ENCODE data around the gene TOX2. TPM values are rescaled to one million over a fixed set of nuclear protein-coding genes. Genes with fewer than 3 reads are reported as not detected.

TOX2 gene
- total and polyA plus RNA-seq, 9 donors: 0.69 to 5.6 (median 1.8) TPM

GRCh38 chr20:44016525-44016924 lies 101.9 kb downstream of the TOX2 start:
- H3K9me3 ChIP-seq: no peaks in the 10 kb centered on the region
- H3K27me3 ChIP-seq: no peaks in the 10 kb centered on the region
- H3K27ac ChIP-seq: no peak overlapping the region
- TF ChIP-seq POLR2A (IDR thresholded peaks at IDR 0.05): no peak
- no peaks in the 10 kb centered on the region for H3K36me3 ChIP-seq
- DNase-seq: no peak
- H3K4me3 ChIP-seq: no peak overlapping the region
- 67 to 75% (median 67%) methylated on average over 6 of the region's 6 CpGs for WGBS, 3 donors
- intact Hi-C loops (cut with DNase I): no loop called here
- peaks cover 3% of the 10 kb centered on the region for H3K4me1 ChIP-seq (ENCODE audit: insufficient read depth)

GRCh38 chr20:44017211-44017610 lies 102.6 kb downstream of the TOX2 start:
- intact Hi-C loops (cut with DNase I): no loop called here
- no peak for DNase-seq
- H3K27ac ChIP-seq: no peak overlapping the region
- TF ChIP-seq EP300 (IDR thresholded peaks at IDR 0.05) (no peak), CTCF (IDR thresholded peaks at IDR 0.05) (no peak), POLR2A (IDR thresholded peaks at IDR 0.05) (no peak)
- H3K9me3 ChIP-seq: no peaks in the 10 kb centered on the region
- H3K4me3 ChIP-seq: no peak overlapping the region
- H3K36me3 ChIP-seq: no peaks in the 10 kb centered on the region
- 91 to 93% (median 92%) methylated on average over 11 of the region's 11 CpGs for WGBS, 3 donors
- H3K4me1 ChIP-seq (ENCODE audit: insufficient read depth): peaks cover 3% of the 10 kb centered on the region
- no peaks in the 10 kb centered on the region for H3K27me3 ChIP-seq

GRCh38 chr20:44017905-44018258 lies 103.2 kb downstream of the TOX2 start:
- DNase-seq: no peak
- peaks cover 3% of the 10 kb centered on the region for H3K4me1 ChIP-seq (ENCODE audit: insufficient read depth)
- no peaks in the 10 kb centered on the region for H3K27me3 ChIP-seq
- TF ChIP-seq EP300 (IDR thresholded peaks at IDR 0.05): no peak
- no peak for TF ChIP-seq CTCF (IDR thresholded peaks at IDR 0.05)
- TF ChIP-seq POLR2A (IDR thresholded peaks at IDR 0.05): no peak
- H3K4me3 ChIP-seq: no peak overlapping the region
- 33 to 38% (median 37%) methylated on average over 4 of the region's 4 CpGs for WGBS, 3 donors
- no peak overlapping the region for H3K27ac ChIP-seq
- no peaks in the 10 kb centered on the region for H3K9me3 ChIP-seq
- intact Hi-C loops (cut with DNase I): no loop called here
- H3K36me3 ChIP-seq: no peaks in the 10 kb centered on the region

- TF ChIP-seq CTCF (IDR thresholded peaks at IDR 0.05) (no peak), POLR2A (IDR thresholded peaks at IDR 0.05) (no peak), EP300 (IDR thresholded peaks at IDR 0.05) (no peak)
- intact Hi-C loops (cut with DNase I): no loop called here
- WGBS, 3 donors: 7 to 9% (median 8%) methylated on average over 15 of the region's 15 CpGs
- H3K9me3 ChIP-seq: no peaks in the 10 kb centered on the region
- H3K27ac ChIP-seq: no peak overlapping the region
- peak in 3 of 5 donors; percentile 29 to 56 (median 30) for DNase-seq
- no peak overlapping the region for H3K4me3 ChIP-seq
- H3K36me3 ChIP-seq: no peaks in the 10 kb centered on the region
- H3K4me1 ChIP-seq (ENCODE audit: insufficient read depth): peaks cover 3% of the 10 kb centered on the region
- H3K27me3 ChIP-seq: no peaks in the 10 kb centered on the region
Observed at GRCh38 chr20:44018259-44018941, 103.7 kb downstream of the TOX2 start.

GRCh38 chr20:44018942-44019637 lies 104.4 kb downstream of the TOX2 start:
- intact Hi-C loops (cut with DNase I): no loop called here
- TF ChIP-seq CTCF (IDR thresholded peaks at IDR 0.05) (no peak), POLR2A (IDR thresholded peaks at IDR 0.05) (no peak)
- peaks cover 3% of the 10 kb centered on the region for H3K4me1 ChIP-seq (ENCODE audit: insufficient read depth)
- WGBS, 3 donors: 46 to 49% (median 48%) methylated on average over 2 of the region's 2 CpGs
- H3K27ac ChIP-seq: no peak overlapping the region
- H3K27me3 ChIP-seq: no peaks in the 10 kb centered on the region
- H3K9me3 ChIP-seq: no peaks in the 10 kb centered on the region
- no peak overlapping the region for H3K4me3 ChIP-seq
- no peak for DNase-seq
- H3K36me3 ChIP-seq: no peaks in the 10 kb centered on the region

Measured in ovary (tissue), 9 donors.